ENCODE results near the gene OR51L1. TPM values are rescaled to one million over a fixed set of nuclear protein-coding genes. Genes with fewer than 3 reads are reported as not detected.

The OR51L1 gene
- total and polyA plus RNA-seq, 2 experiments from 2014 or later = not detected

DNA sequence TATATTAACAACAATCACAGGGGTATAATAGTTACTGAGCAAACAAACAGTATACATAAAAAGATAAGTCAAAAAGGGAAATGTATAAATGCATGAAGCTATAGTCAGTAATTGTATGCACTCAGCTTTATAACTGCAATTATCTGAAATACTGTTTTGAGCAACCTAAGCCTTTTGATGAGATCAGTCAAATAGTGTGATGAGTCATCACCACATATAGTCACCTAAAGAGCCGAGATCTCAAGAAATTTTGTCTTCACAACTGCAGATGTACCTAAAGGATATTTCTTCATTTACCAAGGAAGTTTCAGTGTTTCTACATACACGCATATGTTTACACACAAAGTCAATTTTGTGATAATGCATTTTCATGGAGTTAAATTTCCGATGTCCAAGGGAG, 33.8 kb upstream of the OR51L1 start:
- H3K4me1 ChIP-seq (ENCODE audit: insufficient read depth) = no peaks in the 10 kb centered on the region
- Mint-ChIP-seq H3K36me3 (ENCODE audit: low read depth) (no peaks in the 10 kb centered on the region), H3K4me3 (no peak overlapping the region), H3K27ac (no peak overlapping the region), H3K4me1 (peaks cover 4% of the 10 kb centered on the region; the same call in 1 of the 3 replicates), H3K9me3 (no peaks in the 10 kb centered on the region), H3K27me3 (ENCODE audit: insufficient read depth, low read depth, poor library complexity) (no peaks in the 10 kb centered on the region)
- TF ChIP-seq CREB1 (CRISPR knock-in tag; IDR thresholded peaks at IDR 0.05; ENCODE audit: low read depth) = no peak
- TF ChIP-seq ZNF114 (CRISPR knock-in tag; IDR thresholded peaks at IDR 0.05) = no peak
- TF ChIP-seq REST (IDR thresholded peaks at IDR 0.05; ENCODE audit: unreplicated experiment) = no peak
- TF ChIP-seq STAT1 (IDR thresholded peaks at IDR 0.05; ENCODE audit: unreplicated experiment) = no peak
- TF ChIP-seq POLR2AphosphoS5 (IDR thresholded peaks at IDR 0.05; ENCODE audit: low read depth) = no peak
- no peak for TF ChIP-seq EZH2phosphoT487 (IDR thresholded peaks at IDR 0.05; ENCODE audit: unreplicated experiment)
- no peak for TF ChIP-seq EZH2 (IDR thresholded peaks at IDR 0.05; ENCODE audit: low read depth, unreplicated experiment)
- no peak for TF ChIP-seq NANOG (IDR thresholded peaks at IDR 0.05; ENCODE audit: borderline replicate concordance)
- TF ChIP-seq, protein P1, sequence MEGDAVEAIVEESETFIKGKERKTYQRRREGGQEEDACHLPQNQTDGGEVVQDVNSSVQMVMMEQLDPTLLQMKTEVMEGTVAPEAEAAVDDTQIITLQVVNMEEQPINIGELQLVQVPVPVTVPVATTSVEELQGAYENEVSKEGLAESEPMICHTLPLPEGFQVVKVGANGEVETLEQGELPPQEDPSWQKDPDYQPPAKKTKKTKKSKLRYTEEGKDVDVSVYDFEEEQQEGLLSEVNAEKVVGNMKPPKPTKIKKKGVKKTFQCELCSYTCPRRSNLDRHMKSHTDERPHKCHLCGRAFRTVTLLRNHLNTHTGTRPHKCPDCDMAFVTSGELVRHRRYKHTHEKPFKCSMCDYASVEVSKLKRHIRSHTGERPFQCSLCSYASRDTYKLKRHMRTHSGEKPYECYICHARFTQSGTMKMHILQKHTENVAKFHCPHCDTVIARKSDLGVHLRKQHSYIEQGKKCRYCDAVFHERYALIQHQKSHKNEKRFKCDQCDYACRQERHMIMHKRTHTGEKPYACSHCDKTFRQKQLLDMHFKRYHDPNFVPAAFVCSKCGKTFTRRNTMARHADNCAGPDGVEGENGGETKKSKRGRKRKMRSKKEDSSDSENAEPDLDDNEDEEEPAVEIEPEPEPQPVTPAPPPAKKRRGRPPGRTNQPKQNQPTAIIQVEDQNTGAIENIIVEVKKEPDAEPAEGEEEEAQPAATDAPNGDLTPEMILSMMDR (conservative IDR thresholded peaks at IDR 0.05; ENCODE audit: low read depth in 2 of 2) = no peak
- TF ChIP-seq JUNB (IDR thresholded peaks at IDR 0.05; ENCODE audit: unreplicated experiment) = no peak
- TF ChIP-seq ZNF462 (CRISPR knock-in tag; IDR thresholded peaks at IDR 0.05) = no peak
- TF ChIP-seq ZNF331 (CRISPR knock-in tag; IDR thresholded peaks at IDR 0.05; ENCODE audit: low read depth) = no peak
- TF ChIP-seq, protein P2, sequence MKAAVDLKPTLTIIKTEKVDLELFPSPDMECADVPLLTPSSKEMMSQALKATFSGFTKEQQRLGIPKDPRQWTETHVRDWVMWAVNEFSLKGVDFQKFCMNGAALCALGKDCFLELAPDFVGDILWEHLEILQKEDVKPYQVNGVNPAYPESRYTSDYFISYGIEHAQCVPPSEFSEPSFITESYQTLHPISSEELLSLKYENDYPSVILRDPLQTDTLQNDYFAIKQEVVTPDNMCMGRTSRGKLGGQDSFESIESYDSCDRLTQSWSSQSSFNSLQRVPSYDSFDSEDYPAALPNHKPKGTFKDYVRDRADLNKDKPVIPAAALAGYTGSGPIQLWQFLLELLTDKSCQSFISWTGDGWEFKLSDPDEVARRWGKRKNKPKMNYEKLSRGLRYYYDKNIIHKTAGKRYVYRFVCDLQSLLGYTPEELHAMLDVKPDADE (IDR thresholded peaks at IDR 0.05) = no peak
- no peak for DNase-seq (ENCODE audit: low spot score)
- H3K4me2 ChIP-seq = no peak overlapping the region
- H3K79me2 ChIP-seq (replicated peaks; ENCODE audit: insufficient read depth) = no peaks in the 10 kb centered on the region
- H3K27ac ChIP-seq (ENCODE audit: low read depth) = no peak overlapping the region
- no peaks in the 10 kb centered on the region for H3F3A ChIP-seq (replicated peaks; ENCODE audit: low read depth)
- H3K36me3 ChIP-seq (ENCODE audit: insufficient read depth) = no peaks in the 10 kb centered on the region
- ATAC-seq = no peak
- no peak overlapping the region for H2AFZ ChIP-seq
- H3K27me3 ChIP-seq (ENCODE audit: insufficient read depth) = no peaks in the 10 kb centered on the region
- H4K20me1 ChIP-seq (replicated peaks; ENCODE audit: insufficient read depth) = no peaks in the 10 kb centered on the region
- H3K4me3 ChIP-seq = no peak overlapping the region
- no peaks in the 10 kb centered on the region for H3K9me2 ChIP-seq (ENCODE audit: insufficient read depth)

All from GM23338 (cell line).